GM19328 (cell line): Measurements from ENCODE around the gene JAK2.
"Not testable (repeated sequence)": the region's sequence is repeated elsewhere in the genome, so short reads cannot be mapped to it uniquely, and the experiment has no call there.

Experiments
- ATAC-seq: cut with Tn5 transposase; IDR thresholded peaks from one replicate; pipeline ENCODE4 v1.9.1; 2021; ENCODE audit warnings: mild to moderate bottlenecking, moderate library complexity; ENCODE audit not compliant: unreplicated experiment

JAK2 gene

DNA sequence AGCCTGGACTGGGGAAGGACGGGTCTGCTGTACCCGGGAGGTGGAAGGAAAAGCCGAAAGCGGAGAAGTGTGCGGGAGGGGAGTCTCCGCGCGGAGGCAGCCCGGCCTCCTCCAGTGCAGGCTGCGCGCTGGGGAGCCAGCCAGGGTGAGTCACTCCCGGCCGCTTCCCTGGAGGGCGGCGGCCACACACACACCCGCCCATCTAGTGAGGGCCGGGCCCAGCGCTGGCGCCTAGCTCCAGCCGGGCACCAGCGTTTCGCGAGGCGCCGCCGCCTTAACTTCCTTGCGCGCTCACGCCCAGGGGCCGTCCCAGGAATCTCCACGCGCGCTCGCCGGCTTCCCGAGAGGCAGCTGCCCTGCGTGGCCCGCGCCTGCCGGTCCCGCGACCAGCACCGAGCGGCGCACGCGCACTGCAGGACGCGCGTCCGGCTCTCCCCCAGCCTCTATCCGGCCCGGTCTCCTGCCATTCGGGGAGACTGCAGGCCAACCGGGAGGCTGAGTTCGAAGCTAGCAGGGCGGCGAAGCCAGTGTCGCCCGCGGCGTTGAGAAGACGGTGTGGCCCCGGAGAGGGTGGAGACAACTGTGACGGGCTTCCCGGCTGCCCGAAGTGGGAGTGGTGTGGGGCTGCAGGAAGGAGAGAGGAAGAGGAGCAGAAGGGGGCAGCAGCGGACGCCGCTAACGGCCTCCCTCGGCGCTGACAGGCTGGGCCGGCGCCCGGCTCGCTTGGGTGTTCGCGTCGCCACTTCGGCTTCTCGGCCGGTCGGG is at the start of gene JAK2:
Gene JAK2, plus strand, starts transcription at position 652 of the 765 bp plus-strand sequence. CDS start 36,716 bp downstream, outside the sequence.
- peak; percentile 64 for ATAC-seq

DNA sequence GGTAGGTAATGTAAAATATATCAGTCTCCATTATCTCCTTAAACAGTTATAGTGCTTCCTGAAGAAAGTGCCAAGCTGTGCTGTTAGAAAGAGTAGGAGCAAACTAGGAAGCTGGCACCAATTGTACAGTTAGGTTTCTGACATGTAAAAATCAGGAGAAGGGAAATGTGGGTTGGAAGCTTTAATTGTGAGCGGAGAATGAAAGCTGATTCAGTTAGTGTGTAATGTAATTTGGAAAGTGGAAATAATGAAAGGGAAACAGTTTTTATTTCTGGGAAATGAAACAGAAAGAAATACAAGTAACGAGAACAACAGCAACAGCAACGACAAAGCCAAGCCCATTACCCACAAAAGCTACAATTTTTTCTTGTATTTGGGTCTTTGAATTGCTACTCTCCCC is 48.8 kb upstream of the JAK2 start:
- no peak for ATAC-seq

DNA sequence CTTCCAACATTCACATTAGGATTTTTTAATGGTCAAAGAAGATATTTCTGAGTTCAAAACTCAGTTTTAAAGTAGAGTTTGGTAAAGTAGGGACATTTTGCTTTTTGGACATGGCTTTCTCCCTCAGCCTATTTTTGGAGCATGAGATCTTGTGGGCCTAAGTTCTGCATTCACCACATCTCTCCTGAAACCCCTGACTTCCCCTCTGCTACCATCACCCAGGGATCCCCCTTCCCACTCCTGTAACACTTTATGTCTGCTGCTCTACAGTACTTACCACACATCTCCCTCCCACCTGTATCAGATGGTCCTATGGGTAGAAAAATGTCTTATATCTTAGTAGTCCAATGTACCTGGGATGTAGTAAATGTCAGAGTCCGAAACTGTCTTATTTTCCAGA is 48.2 kb upstream of the JAK2 start:
- no peak for ATAC-seq

DNA sequence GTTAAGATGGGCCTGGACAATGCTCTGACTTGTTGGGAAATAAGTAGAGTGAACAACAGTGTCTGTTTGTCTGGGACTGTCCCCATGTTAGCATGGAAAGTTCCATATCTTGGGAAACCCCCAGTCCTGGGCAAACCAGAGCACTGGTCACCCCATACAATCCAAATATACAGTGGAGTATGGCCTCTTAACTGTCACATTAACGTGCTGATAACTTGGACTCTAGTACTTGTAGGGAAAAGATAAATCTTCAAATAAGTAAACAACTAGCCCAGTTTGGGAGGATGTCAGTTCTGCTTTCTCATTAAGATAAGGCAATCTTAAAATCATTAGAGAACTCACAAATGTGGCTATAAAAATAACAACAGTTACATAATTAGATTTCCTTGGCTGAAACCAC is 47.6 kb upstream of the JAK2 start:
- no peak for ATAC-seq

DNA sequence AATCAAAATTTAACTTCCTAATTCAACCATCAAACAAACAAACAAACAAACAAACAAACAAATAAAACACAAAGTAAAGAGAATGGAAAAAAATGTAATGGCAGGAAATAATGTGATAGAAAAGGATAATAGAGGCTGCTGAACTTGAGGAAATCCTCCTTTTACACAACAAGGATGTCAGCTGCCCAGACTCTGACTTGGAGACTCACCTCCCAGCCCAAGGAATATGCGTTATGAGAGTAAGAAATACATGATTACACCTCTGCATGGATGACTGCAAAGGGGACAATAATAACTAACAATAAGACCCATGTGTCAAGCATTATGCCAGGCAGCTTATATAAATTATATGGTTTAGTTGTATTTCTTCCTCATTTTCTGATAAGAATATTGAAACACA is 46.6 kb upstream of the JAK2 start:
- no peak for ATAC-seq

DNA sequence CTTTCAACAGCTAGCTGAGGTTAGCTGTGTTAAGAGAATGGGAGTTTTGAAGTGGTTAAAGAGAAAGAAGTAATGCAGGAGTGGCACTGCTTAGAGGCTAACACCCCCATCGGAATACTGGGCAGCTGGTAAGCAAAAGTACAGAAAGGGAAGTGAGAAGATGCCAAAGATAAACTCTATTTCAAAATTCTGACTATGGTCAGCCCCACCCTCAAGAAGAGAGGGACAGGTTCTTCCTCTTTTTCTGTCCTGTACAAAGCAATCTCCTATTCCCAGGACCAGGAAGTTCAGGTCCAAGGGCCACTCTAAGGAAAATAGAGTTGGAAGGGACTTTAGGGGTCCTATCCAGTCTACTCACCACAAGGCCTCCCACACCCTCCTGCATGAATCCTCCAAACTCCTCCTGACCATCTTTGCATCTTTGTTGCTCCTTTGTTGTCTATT is 45.9 kb upstream of the JAK2 start:
- ATAC-seq = peak; percentile 68

DNA sequence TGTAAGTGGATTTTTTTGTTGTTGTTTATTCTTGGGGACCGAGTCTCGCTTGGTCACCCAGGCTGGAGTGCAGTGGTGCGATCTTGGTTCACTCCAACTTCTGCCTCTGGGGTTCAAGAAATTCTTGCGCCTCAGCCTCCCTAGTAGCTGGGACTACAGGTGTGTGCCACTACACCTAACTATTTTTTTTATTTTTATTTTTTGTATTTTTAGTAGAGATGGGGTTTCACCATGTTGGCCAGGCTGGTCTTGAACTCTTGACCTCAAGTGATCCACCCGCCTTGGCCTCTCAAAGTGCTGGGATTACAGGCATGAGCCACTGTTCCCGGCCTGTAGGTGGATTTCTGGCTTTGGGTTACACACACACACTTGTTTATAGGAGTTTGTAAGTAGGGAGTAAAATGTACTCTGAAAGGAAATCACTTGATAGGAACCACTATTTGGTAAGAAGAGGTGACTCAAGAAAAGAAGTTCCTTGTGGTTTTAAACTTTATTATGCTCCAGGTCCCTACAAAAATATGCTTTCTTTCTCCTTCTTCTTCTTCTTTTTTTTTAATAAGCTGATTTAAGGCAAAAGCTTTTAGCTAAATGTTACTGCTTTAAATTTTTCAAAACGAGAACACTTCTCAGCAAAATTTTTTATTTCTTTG is 42.9 kb upstream of the JAK2 start:
- not testable (repeated sequence) for ATAC-seq

DNA sequence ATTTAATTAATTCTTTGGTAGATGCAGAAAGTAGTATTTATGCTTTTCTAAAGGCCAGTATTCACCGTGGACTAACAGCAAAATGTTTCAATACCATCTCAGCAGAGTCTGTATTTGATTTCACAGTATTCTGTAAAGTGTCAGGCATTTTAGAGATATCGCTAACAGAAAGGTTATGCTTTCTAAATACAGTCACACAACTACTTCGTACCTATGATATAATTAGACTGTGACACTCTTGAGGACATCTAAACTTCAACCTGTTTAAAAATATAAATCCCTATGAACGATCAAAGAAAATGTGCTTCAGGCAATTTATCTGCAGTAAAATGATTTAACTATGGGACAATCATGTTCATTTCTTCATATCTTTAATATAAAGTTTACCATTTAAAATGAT is 41.7 kb upstream of the JAK2 start:
- no peak for ATAC-seq

DNA sequence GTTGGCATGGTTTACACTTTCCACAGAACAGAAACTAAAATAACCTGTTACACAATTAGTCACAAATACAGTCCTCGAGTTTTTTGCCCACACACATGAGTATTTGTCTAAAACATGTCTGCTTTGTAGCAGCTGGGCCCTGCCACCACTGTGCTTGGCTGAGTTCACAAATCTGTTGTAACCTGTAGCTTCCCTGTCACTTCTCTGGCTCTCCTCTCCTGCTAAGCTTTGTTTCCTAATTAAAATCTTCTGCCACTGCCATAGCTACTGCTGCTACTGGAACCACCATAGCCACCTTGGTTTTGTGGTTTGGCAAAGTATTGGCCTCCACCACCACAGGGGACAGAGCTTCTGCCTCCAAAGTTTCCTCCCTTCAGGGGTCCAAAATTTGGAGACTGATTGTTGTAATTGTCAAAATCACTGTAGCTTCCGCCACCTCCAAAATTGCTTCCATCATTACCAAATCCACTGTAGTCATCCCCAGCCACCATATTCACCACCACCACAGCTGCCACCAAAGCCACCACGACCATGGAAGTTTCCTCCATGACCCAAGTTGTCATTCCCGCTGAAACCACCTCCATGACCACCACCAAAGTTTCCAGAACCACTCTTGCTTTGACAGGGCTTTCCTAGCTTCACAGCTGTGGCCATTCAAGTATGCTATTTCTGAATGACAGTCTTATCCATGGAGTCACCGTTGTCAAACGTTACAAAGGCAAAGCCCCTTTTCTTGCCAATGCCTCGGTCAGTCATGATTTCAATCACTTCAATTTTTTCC is 40.5 kb upstream of the JAK2 start:
- ATAC-seq = not testable (repeated sequence)

DNA sequence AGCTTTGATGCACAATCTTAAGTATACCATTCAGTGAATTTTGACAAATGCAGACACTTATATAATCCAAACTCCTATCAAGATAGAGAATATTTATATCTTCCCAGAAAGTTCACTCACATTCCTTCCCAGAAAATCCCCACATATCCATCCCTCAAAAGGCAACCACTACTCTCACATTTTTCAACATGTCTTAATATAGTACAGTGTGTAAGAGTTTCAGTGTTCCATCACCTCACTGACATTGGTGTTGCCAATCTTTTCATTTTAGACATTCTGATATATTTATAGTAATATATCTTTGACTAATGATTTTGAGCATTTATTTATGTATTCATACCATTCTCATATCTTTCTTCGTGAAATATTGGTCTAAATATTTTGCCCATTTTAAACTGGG is 38.1 kb upstream of the JAK2 start:
- no peak for ATAC-seq

DNA sequence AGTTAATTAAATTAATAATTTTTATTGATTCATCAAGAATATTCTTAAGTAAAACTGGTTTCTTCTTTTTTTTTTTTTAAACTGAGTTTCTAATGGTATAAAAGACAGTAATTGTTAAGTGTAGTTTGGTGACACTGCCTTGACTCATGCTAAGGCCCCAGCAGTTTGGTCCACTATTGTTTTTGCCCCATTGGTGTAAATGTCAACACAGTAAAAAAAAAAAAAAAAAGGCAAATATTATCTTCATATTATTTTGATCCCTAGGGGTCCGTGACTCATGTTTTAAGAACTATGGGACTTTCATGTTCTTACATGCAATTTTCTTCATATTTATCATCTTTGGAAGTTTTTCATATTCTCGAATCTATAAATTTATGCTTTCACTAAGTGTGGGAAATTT is 29.2 kb upstream of the JAK2 start:
- no peak for ATAC-seq

DNA sequence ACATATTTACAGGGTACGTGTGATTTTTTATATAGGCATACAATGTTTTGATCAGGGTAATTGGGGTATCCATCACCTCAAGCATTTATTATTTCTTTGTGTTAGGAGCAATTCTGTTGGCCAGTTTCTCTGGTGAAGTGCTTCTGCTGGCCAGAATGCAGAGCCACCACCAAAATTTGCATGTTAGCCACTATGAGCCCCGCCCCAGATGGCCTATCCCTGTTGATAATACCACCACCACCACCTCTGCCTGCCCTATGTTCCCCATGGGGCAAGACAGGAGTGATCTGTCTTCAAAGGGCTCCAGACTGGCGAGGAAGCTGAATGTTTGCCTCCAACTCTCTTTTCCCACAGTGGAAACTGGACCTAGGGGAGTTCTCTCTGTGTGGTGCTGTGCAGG is 26.0 kb upstream of the JAK2 start:
- ATAC-seq = no peak

DNA sequence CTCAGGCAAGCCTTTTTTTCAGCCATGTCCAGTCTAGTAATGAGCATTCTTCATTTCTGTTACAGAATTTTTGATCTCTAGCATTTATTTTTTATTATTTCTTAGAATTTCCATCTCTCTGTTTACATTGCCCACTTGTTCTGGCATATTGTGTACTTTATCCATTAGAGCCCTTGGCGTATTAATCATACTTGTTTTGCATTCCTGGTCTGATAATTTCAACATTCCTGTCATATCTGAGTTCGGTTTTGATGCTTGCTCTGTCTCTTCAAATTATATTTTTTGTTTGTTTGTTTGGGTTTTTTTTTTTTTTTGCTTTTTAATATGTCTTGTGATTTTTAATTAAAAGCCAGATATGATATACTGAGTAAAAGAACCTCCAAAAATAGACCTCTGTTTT is 23.0 kb upstream of the JAK2 start:
- ATAC-seq = no peak

DNA sequence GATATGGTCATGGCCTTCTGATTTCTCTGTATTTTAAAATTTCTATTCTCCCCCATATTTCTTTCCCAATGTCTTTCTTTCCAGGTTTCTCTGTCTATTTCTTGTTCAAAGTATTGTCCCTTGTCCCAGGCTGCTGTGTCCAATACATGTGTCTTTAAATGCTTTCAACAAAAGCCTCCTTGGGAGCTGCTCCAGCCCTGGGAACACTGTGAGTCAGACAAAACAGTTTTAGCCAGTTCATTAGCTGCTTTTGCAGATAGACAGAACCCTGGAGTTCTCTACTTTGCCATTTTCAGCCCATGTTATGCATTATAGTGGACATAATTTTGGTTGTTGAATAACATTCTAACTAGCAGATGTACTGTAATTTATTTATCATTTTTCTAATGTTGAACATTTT is 20.5 kb upstream of the JAK2 start:
- ATAC-seq = no peak

DNA sequence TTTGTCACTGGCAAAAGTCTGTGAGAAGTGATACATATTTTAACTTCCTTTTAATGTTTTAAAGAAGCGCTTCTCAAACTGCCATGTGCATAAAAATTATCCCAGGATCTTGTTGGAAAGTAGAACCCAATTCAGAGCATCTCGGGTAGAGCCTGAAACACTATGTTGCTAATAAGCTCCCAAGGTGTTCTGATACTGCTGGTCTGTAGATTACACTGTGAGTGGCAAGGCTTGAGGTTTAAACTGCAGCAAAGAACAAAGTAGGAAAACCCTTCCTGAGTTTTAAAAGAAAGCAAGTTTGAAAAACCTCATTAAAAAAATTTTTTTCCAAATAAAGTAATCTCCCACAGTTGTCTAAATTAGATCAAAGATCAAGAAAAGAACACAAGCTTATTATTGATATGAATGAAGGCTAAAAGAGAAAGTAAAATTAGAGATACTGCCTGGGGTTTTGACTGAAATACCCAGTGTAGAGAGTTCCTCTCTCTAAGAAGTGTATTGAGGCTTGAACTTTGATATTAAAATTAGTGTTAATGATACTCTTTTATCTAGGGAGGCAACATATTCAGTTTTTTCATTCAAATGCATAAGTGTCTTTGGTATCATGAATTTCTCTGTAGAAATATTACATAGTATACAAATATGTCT is 19.8 kb upstream of the JAK2 start:
- ATAC-seq = no peak

DNA sequence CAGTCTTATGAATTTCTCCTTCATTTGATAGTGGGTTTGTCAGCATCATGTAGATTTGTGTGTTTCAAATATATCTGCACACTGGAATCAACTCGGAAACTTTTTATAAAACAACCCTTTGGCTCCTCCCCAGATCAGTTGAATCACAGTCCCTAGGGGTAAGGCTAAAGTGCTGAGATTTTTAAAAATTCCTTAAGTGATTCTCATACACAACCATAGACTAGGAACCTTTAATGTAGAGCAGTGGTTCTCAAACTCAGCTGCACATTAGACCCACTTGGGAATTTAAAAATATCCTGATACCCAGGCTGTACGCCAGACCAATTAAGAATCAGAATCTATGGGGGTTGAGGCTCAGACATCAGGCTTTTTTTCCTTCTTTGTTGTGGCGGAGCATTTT is 17.5 kb upstream of the JAK2 start:
- no peak for ATAC-seq

DNA sequence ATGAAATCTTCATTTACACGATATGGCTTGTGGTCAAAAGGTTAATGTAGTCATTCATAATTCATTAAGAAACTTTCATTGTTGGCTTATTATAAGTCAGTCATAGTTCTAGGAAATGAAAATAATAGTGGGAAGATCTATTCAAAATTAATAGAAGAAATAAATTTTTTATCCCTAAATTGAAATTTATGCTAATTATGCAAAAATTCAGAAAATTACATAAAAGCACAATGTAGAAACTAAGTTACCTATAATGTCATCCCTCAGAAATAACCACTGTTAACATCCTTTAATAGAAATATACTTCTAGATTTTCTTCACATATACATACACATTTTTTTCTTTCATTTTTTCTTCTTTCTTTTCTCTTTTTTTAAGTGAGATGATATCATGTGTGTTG is 15.9 kb upstream of the JAK2 start:
- no peak for ATAC-seq

DNA sequence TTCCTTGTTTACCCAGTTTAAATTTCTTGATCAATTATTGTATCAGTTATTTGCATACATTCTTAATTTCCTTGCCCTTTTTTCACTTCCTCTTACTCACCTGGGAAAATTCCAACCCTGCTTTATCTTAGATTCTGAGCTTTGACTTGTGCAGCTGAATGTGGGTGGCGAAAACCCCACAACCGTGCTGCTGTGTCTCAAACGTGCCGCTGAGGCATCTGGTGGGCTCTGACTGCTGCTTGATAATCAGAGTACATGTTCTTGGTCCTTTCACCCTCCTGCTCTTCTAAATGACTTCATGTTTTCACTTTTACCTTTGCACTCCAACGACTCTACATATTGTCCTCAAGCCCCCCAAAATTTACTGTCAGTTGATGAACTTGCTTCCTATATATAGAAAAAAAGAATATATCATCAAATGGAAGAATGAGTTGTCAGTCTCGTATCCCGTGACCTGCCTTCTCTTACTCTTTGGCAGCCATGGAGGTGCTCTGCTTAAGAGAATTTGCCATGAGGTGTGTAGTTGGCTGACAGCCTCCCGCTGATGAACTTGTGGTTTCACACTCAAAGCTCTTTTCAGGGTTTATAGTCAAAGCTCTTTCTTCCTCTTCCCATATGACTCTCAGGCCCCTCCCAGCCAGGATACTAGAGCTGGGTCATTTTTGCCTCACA is 14.0 kb upstream of the JAK2 start:
- peak; percentile 81 for ATAC-seq

DNA sequence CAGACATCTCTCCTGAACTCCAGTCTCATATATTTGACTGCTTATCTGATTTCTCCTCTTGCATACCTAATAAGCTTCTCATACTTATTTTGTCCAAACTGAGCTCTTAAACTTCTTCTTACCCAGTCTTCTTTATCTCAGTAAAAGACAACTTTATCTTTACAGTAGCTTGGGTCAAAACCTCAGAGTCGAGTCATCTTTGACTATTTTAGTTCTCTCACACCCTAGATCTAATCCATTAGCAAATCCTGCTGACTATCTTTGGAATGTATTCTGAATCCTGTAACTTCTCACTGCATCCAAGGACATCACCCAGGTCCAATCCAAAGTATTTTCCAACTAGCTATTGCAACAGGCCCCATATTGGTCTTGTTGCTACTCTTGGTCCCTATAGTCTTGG is 11.8 kb upstream of the JAK2 start:
- ATAC-seq = no peak

DNA sequence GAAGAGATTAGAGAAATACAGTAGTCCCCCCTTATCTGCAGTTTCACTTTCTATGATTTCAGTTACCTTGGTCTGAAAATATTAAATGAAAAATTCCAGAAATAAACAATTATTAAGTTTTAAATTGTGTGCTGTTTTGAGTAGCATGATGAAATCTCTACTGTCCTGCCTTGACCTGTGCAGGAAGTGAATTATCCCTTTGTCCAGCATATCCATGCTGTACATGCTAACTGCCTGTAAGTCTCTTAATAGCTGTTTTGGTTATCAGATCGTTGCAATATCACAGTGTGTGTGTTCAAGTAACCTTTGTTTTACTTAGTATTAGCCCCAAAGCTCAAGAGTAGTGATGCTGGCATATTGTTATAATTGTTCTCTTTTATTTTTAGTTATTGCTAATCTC is 11.2 kb upstream of the JAK2 start:
- no peak for ATAC-seq

DNA sequence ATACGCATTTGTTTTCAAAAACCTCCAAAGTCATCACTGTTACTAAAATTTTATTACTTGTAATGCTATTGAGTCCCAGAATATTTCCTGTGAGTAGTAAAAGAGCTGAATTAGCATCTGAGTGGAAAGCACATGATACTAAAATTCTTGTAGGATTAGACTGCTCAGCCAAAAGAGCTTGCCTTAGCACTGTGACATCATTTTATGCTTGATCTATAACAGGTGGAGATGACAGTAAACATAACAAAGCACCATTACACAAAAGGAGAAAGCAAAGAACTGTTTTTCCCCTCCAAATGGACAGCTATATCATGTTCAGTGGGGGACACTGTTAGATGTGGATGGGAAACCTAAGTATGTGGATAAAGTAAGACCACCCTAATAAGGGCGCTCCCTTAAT is 5.8 kb upstream of the JAK2 start:
- no peak for ATAC-seq
